Colonic mucosa (tissue), 4 donors: ENCODE results near the gene SHE. TPM values are rescaled to one million over a fixed set of nuclear protein-coding genes. Genes with fewer than 3 reads are reported as not detected.

Experiments used
- DNase-seq: peaks from one replicate; pipeline ENCODE4 v3.0.0-alpha.2; 2020
- H3K27ac ChIP-seq: fragments of 200-600 bp; one replicate; pipeline ENCODE4 v1.8.0; 2021
- H3K27me3 ChIP-seq: fragments of 200-600 bp; one replicate; pipeline ENCODE4 v1.8.0; 2021
- H3K36me3 ChIP-seq: fragments of 200-600 bp; one replicate; pipeline ENCODE4 v1.8.0; 2021
- H3K4me1 ChIP-seq: fragments of 200-600 bp; one replicate; pipeline ENCODE4 v1.8.0; 2021; ENCODE audit warnings: mild to moderate bottlenecking
- H3K4me3 ChIP-seq: fragments of 200-600 bp; one replicate; pipeline ENCODE4 v1.8.0; 2021
- H3K9ac ChIP-seq, 2 donors: one replicate each; pipeline ENCODE4 v1.7.0; 2013; ENCODE audit warnings: control low read depth in 2 of 2, low read depth in 2 of 2, low read length in 2 of 2
- H3K9me3 ChIP-seq: fragments of 200-600 bp; one replicate; pipeline ENCODE4 v1.8.0; 2021
- CTCF ChIP-seq: fragments of 200-600 bp; IDR thresholded peaks from one replicate; pipeline ENCODE4 v1.8.0; 2022; ENCODE audit warnings: antibody characterized with exemption, mild to moderate bottlenecking
- intact Hi-C: fragments of 100-400 bp; cut with DNase I; formaldehyde crosslinking; loops from one replicate; pipeline ENCODE4 v1.14.1; 2022
- total RNA-seq, 2 donors: library from RNA; stranded (reverse); fragmentation: NEBNext Ultra II Directional in 1 of 2; extraction: Animal tissue kit (Norgen Biotek cat#: 25700) in 1 of 2; gene quantifications; one replicate each; pipeline ENCODE4 v1.2.1, GENCODE V29; 2021
- donor health status: healthy.
- donor health status: DM: no; HTN: no; CAD: no.
- donor health status: DM: no; HTN: no; CAD: no.

The SHE gene
- total RNA-seq, 2 donors from 2014 or later, result 1.7 to 3.9 TPM

- H3K9ac ChIP-seq, result no peak overlapping the region
- no peaks in the 10 kb centered on the region for H3K36me3 ChIP-seq
- H3K4me1 ChIP-seq, result peaks cover 5% of the 10 kb centered on the region
- intact Hi-C loops, result no loop called here
- no peaks in the 10 kb centered on the region for H3K9me3 ChIP-seq
- DNase-seq, result no peak
- TF ChIP-seq CTCF, result no peak
- no peak overlapping the region for H3K27ac ChIP-seq
- no peaks in the 10 kb centered on the region for H3K27me3 ChIP-seq
- H3K4me3 ChIP-seq, result no peak overlapping the region
Observed at GRCh38 chr1:154436433-154436832, 65.8 kb downstream of the SHE start.

GRCh38 chr1:154435599-154436200, 66.5 kb downstream of the SHE start:
- Histone ChIP-seq H3K9me3 (no peaks in the 10 kb centered on the region), H3K27me3 (no peaks in the 10 kb centered on the region), H3K36me3 (no peaks in the 10 kb centered on the region), H3K4me1 (peaks cover 5% of the 10 kb centered on the region), H3K27ac (no peak overlapping the region), H3K9ac (no peak overlapping the region), H3K4me3 (no peak overlapping the region)
- no peak for DNase-seq
- intact Hi-C loops, result no loop called here
- no peak for TF ChIP-seq CTCF

- Histone ChIP-seq H3K9ac (peak overlapping the region in 1 of 2 donors; percentile 74), H3K27me3 (no peaks in the 10 kb centered on the region), H3K36me3 (no peaks in the 10 kb centered on the region), H3K27ac (peak overlapping the region; percentile 52), H3K4me3 (no peak overlapping the region), H3K4me1 (peaks cover 14% of the 10 kb centered on the region), H3K9me3 (no peaks in the 10 kb centered on the region)
- intact Hi-C loops, result no loop called here
- peak; percentile 79 for DNase-seq
- no peak for TF ChIP-seq CTCF
Observed at GRCh38 chr1:154434346-154435085, 67.7 kb downstream of the SHE start.

GRCh38 chr1:154433161-154433764, 68.9 kb downstream of the SHE start:
- peaks cover 13% of the 10 kb centered on the region for H3K4me1 ChIP-seq
- no peak for TF ChIP-seq CTCF
- peak overlapping the region; percentile 52 for H3K27ac ChIP-seq
- intact Hi-C loops, result no loop called here
- H3K9ac ChIP-seq, result peak overlapping the region in 1 of 2 donors; percentile 1
- no peaks in the 10 kb centered on the region for H3K36me3 ChIP-seq
- DNase-seq, result no peak
- no peak overlapping the region for H3K4me3 ChIP-seq
- no peaks in the 10 kb centered on the region for H3K9me3 ChIP-seq
- no peaks in the 10 kb centered on the region for H3K27me3 ChIP-seq

- TF ChIP-seq CTCF, result no peak
- DNase-seq, result no peak
- H3K4me3 ChIP-seq, result no peak overlapping the region
- intact Hi-C loops, result no loop called here
- no peaks in the 10 kb centered on the region for H3K27me3 ChIP-seq
- H3K4me1 ChIP-seq, result peaks cover 20% of the 10 kb centered on the region
- no peaks in the 10 kb centered on the region for H3K9me3 ChIP-seq
- H3K27ac ChIP-seq, result peak overlapping the region; percentile 21
- H3K9ac ChIP-seq, result no peak overlapping the region
- no peaks in the 10 kb centered on the region for H3K36me3 ChIP-seq
Observed at GRCh38 chr1:154431586-154432373, 70.4 kb downstream of the SHE start.
